Skin of body (tissue), 1 donor: ENCODE measurements around the gene LMO1. TPM values are rescaled to one million over a fixed set of nuclear protein-coding genes. Genes with fewer than 3 reads are reported as not detected.

Source experiments
- total RNA-seq: library from RNA; depleted of rRNA; stranded (reverse); fragments of >200 nt; gene quantifications from one replicate; pipeline ENCODE4 v1.2.3, GENCODE V29; 2014

LMO1 gene
- total RNA-seq, 1 donor from 2014 or later, result 3.6 TPM

Other genes starting within 250 kb of the LMO1 start
- 20.2 TPM for gene TUB, start 182.7 kb downstream of the LMO1 start, total RNA-seq
- 9.5 TPM for gene RIC3, start 94.9 kb downstream of the LMO1 start, total RNA-seq